Measurements from ENCODE around the gene AEBP1.

DNA sequence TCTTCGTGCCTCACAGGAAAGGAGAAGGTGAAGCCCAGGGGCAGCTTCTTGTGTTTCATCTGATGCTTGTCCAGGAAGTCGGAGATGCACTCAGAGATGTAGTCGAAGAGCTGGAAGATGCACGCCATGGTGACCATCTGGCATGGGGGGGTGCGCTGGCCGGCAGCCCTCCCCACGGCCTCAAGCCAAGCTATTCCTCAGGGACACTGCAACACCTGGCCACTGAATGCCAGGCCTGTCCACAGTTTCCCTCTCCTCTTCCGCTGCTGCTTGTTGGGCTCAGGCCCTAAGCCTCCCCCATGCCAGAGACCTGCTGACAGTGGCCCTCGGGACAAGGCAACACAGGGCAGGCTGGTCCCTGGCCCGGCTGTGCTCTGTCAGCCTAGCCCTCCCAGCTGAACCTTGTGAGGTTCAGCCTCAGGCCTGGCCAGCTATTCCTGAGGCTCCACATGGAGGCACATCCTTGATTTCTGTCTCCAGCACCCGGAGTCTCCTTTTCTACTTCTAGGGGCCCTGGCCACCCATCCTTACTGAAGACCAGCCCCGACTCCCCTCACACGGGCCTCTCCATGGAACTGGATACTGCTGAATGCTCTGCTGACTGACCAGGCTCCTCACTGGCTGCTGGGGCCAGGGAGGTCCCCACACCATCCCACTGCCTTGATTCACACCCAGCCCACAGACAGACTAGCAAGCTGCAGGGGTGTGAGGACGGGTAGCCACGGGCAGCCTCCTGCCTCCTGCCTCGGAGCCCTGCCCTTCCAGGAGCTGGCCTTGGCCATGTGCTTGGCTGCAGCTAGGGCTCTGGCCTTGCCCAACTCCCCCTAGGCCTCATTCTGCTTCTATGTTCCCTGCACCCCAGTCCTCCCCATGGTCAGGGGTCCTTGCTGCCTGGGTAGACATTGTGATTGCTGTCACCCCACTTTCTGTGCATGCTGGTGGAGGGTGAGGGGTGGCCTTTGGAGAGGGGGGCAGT, 47.1 kb downstream of the AEBP1 start:
- TF ChIP-seq, protein P1, sequence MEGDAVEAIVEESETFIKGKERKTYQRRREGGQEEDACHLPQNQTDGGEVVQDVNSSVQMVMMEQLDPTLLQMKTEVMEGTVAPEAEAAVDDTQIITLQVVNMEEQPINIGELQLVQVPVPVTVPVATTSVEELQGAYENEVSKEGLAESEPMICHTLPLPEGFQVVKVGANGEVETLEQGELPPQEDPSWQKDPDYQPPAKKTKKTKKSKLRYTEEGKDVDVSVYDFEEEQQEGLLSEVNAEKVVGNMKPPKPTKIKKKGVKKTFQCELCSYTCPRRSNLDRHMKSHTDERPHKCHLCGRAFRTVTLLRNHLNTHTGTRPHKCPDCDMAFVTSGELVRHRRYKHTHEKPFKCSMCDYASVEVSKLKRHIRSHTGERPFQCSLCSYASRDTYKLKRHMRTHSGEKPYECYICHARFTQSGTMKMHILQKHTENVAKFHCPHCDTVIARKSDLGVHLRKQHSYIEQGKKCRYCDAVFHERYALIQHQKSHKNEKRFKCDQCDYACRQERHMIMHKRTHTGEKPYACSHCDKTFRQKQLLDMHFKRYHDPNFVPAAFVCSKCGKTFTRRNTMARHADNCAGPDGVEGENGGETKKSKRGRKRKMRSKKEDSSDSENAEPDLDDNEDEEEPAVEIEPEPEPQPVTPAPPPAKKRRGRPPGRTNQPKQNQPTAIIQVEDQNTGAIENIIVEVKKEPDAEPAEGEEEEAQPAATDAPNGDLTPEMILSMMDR (IDR thresholded peaks at IDR 0.05): no peak
- TF ChIP-seq TP53 (CRISPR knock-in tag; IDR thresholded peaks at IDR 0.05) (no peak), ZNF232 (CRISPR knock-in tag; IDR thresholded peaks at IDR 0.05) (no peak), ETV6 (CRISPR knock-in tag; IDR thresholded peaks at IDR 0.05) (no peak), TEAD4 (CRISPR knock-in tag; IDR thresholded peaks at IDR 0.05) (no peak), ZNF121 (CRISPR knock-in tag; IDR thresholded peaks at IDR 0.05) (no peak), ZNF138 (CRISPR knock-in tag; conservative IDR thresholded peaks at IDR 0.05) (no peak), FOXJ3 (CRISPR knock-in tag; IDR thresholded peaks at IDR 0.05; ENCODE audit: borderline replicate concordance) (no peak)
- TF ChIP-seq, protein P2, sequence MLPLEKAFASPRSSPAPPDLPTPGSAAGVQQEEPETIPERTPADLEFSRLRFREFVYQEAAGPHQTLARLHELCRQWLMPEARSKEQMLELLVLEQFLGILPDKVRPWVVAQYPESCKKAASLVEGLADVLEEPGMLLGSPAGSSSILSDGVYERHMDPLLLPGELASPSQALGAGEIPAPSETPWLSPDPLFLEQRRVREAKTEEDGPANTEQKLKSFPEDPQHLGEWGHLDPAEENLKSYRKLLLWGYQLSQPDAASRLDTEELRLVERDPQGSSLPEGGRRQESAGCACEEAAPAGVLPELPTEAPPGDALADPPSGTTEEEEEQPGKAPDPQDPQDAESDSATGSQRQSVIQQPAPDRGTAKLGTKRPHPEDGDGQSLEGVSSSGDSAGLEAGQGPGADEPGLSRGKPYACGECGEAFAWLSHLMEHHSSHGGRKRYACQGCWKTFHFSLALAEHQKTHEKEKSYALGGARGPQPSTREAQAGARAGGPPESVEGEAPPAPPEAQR (CRISPR knock-in tag; IDR thresholded peaks at IDR 0.05): no peak
- TF ChIP-seq, protein P3, sequence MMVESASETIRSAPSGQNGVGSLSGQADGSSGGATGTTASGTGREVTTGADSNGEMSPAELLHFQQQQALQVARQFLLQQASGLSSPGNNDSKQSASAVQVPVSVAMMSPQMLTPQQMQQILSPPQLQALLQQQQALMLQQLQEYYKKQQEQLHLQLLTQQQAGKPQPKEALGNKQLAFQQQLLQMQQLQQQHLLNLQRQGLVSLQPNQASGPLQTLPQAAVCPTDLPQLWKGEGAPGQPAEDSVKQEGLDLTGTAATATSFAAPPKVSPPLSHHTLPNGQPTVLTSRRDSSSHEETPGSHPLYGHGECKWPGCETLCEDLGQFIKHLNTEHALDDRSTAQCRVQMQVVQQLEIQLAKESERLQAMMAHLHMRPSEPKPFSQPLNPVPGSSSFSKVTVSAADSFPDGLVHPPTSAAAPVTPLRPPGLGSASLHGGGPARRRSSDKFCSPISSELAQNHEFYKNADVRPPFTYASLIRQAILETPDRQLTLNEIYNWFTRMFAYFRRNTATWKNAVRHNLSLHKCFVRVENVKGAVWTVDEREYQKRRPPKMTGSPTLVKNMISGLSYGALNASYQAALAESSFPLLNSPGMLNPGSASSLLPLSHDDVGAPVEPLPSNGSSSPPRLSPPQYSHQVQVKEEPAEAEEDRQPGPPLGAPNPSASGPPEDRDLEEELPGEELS (CRISPR knock-in tag; IDR thresholded peaks at IDR 0.05): no peak

Measured in WTC11 (cell line).